ENCODE data around the gene APOBEC3H.

Gene APOBEC3H

DNA sequence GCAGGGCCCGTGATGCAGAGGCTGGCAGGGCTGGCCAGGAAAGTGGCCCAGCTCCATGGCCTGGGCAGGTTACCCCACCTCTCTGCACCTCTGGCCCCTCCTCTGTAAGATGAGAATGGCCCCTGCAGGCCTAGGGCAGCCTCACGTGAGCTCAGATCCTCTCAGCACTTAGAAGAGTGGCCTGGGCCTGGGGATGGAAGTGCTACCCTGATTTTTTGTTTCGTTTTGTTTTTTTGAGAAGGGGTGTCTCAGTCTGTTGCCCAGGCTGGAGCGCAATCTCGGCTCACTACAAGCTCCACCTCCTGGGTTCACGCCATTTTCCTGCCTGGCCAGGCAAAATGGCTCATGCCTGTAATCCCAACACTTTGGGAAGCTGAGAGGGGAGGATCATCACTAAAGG is 982 bp downstream of the APOBEC3H start:
- TF ChIP-seq, protein P1, sequence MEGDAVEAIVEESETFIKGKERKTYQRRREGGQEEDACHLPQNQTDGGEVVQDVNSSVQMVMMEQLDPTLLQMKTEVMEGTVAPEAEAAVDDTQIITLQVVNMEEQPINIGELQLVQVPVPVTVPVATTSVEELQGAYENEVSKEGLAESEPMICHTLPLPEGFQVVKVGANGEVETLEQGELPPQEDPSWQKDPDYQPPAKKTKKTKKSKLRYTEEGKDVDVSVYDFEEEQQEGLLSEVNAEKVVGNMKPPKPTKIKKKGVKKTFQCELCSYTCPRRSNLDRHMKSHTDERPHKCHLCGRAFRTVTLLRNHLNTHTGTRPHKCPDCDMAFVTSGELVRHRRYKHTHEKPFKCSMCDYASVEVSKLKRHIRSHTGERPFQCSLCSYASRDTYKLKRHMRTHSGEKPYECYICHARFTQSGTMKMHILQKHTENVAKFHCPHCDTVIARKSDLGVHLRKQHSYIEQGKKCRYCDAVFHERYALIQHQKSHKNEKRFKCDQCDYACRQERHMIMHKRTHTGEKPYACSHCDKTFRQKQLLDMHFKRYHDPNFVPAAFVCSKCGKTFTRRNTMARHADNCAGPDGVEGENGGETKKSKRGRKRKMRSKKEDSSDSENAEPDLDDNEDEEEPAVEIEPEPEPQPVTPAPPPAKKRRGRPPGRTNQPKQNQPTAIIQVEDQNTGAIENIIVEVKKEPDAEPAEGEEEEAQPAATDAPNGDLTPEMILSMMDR (IDR thresholded peaks at IDR 0.05): no peak

DNA sequence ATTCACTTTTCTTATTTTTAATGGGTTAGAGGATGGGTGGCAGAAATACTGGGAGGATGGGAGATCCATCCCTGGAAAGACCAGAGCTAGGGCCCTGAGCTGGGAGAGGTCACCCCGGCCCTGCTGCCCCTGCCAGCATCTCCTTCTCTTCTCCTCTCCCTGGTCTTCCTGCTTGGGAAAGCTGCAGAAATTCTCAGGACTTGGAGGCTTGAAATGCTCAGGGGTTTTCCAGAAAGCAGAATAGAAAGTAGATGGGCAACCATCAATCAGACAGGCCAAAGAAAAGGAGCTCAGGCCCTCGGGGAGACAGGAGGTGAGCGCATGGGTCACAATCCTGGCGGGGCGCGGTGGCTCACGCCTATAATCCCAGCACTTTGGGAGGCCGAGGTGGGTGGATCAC is 1.5 kb downstream of the APOBEC3H start:
- TF ChIP-seq, protein P1 (IDR thresholded peaks at IDR 0.05): no peak

DNA sequence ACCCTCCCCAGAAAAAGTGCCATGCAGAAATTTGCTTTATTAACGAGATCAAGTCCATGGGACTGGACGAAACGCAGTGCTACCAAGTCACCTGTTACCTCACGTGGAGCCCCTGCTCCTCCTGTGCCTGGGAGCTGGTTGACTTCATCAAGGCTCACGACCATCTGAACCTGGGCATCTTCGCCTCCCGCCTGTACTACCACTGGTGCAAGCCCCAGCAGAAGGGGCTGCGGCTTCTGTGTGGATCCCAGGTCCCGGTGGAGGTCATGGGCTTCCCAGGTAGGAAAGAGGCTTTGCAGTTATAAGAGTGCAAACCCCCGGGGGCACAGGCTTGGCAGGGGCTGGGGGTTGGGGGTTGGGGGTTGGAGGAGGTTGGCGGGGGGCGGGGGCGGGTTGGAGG is 4.2 kb downstream of the APOBEC3H start:
- TF ChIP-seq, protein P1 (IDR thresholded peaks at IDR 0.05): no peak

DNA sequence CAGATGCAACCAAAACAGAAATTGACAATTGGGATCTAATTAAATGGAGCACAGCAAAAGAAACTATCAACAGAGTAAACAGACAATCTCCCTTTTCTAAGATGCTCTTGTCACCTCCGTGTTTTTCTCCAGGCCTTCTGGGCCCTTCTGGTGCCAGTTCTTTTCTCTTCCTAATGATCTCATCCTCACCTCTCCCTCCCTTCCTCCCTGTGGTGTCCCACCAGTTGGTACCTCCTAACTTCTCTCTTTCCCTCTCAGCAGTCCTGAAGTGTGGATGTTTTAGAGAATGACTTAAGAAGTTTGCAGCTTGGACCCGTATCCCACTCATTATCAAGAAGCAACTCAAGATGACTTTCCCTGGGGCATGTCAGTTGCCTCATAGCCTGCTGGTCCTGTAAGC is 6.4 kb downstream of the APOBEC3H start:
- TF ChIP-seq, protein P1 (IDR thresholded peaks at IDR 0.05): no peak

DNA sequence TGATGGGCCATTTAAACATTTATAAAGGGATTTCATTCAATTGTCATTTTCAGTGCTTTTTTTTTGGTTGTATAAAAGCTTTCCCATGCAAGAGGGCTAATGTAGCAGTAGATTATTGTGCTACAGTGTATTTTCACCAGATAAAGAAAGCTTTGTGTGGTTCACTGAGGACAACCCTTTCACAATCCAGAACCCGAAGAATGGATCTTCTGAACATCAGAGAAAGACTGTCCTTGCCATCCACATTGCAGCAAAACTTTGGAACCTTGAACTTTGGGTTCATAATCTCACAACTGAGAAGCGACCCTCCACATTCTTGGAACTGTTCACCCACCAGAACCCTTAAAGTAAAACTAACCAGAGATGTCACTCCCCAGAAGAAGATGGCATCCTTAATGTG is 9.3 kb downstream of the APOBEC3H start:
- TF ChIP-seq, protein P1 (IDR thresholded peaks at IDR 0.05): no peak

DNA sequence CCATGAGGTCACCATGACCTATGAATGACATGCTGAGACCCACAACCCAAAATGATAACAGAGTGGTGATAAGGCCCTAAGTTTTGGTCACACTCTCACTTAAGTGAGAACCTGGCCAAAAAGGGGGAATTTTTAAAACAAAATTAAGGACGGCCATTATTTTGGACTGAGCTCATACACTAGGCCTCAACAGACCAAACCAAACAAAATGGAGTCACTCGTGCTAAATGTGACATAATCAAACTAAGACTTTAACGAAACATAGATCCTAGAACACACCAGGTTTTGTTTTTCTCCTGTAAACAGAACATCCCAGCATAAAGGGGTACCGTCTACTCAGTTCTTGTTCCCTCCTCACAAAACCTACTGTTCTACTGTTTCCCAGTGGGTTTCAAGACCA is 11.4 kb downstream of the APOBEC3H start:
- TF ChIP-seq, protein P1 (IDR thresholded peaks at IDR 0.05): no peak

DNA sequence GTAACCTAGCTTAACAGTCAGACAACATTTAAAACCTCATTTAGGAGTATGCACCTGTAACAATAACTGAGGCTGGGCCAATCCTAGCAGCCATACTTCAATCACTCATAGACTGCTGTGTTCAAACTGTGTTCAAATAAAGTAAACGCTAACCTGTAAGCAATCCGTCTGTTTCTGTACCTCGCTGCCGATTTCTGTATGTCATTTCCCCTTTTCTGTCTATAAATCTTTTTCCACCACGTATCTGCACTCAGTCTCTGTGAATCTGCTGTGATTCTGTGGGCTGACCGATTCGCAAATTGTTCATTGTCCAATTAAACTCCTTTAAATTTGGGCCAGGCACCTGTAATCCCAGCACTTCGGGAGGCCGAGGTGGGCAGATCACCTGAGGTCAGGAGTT is 12.3 kb downstream of the APOBEC3H start:
- TF ChIP-seq, protein P1 (IDR thresholded peaks at IDR 0.05): no peak

Data from LNCAP (cell line).